Suppressor macrophage treated with lipopolysaccharide for 1 hour (primary cell): Measurements from ENCODE around the gene C1R.
A peak's percentile ranks its signal among the peaks of the same experiment; 100 is the strongest.
"Not testable (repeated sequence)": the region's sequence is repeated elsewhere in the genome, so short reads cannot be mapped to it uniquely, and the experiment has no call there.

Experiments
- DNase-seq, 3 donors: peaks; one replicate each; pipeline ENCODE4 v3.0.0-alpha.2; 2020 to 2022

C1R gene

GRCh38 chr12:7118881-7119280 is 26.6 kb upstream of the C1R start:
- peak in 2 of 3 donors; percentile 35 to 54 for DNase-seq

DNA sequence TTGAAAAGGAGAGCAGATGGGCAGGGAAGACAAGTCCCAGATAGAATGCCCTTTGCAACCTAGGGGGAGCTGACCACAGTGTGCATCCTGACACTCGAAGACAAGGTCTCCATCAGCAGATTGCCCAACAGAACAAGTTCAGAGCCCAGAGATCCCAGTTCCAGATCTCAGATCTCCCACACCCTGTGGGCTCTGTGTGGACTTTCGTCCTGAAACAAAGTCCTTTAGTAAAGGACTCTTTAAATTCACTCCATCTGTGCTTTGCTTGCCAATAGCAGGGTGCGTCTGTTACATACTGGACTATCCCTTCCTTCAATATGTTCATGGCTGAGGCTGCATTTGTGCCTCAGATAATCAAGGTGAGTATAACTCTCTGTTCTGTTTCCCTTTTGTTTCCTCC is 25.4 kb upstream of the C1R start:
- no peak for DNase-seq

- no peak for DNase-seq
These were observed 24.7 kb upstream of the C1R start for GRCh38 chr12:7116916-7117315.

- DNase-seq: no peak
These were observed 24.0 kb upstream of the C1R start for GRCh38 chr12:7116196-7116595.

DNA sequence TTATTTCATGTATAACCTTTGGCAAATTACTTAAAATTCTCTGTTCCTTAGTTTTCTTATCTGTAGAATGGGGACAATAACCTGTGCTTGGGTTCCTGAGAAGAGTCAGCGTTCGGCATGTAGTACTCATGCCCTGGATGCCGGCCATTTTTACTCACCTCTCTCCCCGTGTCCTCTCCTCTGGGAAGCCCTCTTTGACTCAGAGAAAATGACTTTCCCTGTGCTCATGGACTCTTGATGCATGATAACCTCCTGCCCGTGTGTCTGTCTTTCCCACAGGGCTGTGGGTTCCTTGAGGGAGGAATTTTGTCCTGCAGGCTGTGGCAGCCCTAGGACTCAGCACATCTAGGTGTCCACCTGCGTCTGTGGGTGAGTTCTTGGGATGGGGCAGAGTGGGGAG is 22.6 kb upstream of the C1R start:
- no peak for DNase-seq

- DNase-seq: no peak
These were observed 21.8 kb upstream of the C1R start for GRCh38 chr12:7114008-7114407.

GRCh38 chr12:7113389-7113871 is 21.2 kb upstream of the C1R start:
- peak; percentile 66 to 73 (median 69) for DNase-seq

GRCh38 chr12:7112041-7112440 is 19.8 kb upstream of the C1R start:
- no peak for DNase-seq

GRCh38 chr12:7110661-7111060 is 18.4 kb upstream of the C1R start:
- DNase-seq: no peak

DNA sequence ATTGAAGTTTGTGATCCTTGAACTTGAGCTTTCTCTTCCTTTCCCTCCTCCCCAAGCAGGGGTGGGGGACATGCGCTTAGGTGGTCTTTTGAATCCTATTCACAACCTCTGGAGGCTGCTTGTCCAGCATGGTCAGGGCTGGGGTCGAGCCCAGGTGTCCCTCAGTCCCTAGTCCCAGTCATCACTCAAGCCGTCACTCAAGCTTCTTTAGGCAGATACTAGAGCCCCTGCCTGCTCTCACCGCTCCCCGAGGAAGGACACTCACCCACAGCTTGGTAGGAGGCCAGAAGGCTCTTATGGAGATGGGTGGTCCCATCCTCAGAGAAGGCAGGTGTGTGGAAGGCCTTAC is 17.3 kb upstream of the C1R start:
- DNase-seq: no peak

- DNase-seq: peak; percentile 89 to 91 (median 90)
These were observed 16.7 kb upstream of the C1R start, which contains the start of gene C1RL for GRCh38 chr12:7108796-7109571. C1RL (minus strand) TSS chr12:7109214; CDS start chr12:7109180, 34 bp downstream.

- peak in 2 of 3 donors; percentile 28 to 51 for DNase-seq
These were observed 16.0 kb upstream of the C1R start for GRCh38 chr12:7108003-7108795.

GRCh38 chr12:7107636-7108002 is 15.4 kb upstream of the C1R start:
- no peak for DNase-seq

GRCh38 chr12:7107181-7107580 is 14.9 kb upstream of the C1R start:
- not testable (repeated sequence) for DNase-seq

DNA sequence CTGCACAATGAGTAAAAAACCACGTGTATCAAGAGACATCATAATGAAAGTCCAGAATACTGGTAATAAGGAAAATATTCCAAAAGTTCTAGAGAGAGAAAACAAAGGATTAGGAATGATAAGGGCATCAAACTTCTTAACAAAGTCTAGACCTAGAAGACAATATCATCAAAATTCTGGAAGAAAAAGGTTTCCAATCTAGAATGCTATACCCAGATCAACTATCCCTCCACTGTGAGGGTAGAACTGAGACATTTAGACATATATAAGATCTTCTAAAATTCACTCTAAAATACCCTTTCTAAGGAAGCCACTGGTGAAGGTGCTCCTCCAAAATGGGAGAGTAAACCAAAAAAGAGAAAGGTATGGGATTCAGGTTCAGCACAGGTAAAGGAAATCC is 13.8 kb upstream of the C1R start:
- DNase-seq: no peak

DNA sequence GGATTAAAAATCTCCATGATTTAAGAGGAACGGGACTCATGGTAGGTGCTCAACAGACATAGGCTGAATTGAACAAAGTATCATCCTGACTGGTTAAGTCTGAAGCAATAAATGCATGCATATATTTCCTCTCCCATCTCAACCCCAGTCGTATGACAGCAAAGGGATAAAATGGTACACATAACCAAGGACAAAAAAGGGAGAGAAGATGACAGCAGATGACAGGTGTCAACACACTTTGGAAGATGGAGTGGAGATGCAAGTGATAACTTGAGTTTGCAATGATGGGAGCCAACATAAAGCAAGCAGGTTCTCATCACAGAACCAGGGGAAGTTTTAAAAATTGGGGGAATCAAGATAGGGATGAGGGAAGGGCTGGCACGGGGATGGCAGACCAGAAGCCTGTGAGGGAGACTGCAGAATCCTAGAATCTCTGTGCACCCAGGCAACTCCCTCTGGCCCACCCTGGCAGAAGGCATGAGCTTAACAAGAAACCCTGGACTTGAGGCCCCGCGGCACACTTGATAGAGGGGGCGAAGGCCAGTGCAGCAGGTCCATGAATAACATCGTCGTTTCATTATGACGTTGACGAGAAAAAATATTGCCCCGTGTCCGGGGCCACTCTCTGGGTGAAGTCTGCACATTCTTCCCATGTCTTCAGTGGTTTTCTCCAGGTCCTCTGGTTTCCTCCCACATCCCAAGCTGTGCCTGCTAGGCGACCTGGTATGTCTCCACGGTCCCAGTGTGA is 11.8 kb upstream of the C1R start:
- DNase-seq: no peak

GRCh38 chr12:7102582-7102981 is 10.3 kb upstream of the C1R start:
- DNase-seq: no peak

DNA sequence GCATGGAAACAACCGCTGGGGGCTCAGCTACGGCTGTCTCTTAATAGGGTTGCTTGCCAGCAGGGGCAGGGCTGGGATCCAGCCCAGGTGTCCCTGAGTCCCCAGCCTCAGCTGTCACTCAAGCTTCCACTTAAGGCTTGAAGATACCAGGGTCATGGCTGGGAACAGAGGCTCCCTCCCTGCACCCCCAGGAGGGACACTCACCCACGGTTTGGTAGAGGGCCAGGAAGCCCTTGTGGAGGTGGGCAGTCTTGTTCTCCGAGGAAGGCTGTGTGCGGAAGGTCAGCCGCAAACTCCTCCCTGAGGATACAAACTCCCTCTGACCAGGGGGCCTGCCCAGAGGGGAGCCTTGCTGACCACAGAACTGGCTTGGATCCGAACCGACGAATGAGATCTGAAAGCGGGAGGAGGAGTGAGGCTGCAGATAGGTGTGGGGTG is 9.5 kb upstream of the C1R start:
- DNase-seq: no peak

DNA sequence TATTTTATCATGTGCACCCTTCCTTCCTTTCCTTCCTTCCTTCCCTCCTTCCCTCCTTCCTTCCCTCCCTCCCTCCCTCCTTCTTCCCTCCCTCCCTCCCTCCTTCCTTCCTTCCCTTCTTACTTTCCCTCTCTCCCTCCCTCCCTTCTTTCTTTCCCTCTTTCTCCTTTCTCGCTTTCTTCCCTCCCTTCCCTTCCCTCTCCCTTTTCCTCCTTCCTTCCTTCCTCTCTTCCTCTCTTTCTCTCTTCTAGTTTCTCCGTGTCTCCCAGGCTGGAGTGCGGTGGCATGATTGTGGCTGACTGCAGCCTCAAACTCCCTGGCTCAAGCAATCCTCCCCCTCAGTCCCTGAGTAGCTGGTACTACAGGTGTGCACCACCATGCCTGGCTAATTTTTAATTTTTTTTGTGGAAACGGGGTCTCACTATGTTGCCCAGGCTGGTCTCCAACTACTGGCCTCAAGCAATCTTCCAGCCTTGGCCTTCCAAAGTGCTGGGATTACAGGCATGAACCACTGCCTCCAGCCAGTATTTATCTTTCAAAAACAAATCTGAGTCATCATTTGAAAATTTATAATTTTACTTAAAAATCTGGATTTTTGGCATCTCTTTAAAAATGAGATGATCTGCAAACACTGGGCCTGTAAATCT is 8.9 kb upstream of the C1R start:
- no peak for DNase-seq

DNA sequence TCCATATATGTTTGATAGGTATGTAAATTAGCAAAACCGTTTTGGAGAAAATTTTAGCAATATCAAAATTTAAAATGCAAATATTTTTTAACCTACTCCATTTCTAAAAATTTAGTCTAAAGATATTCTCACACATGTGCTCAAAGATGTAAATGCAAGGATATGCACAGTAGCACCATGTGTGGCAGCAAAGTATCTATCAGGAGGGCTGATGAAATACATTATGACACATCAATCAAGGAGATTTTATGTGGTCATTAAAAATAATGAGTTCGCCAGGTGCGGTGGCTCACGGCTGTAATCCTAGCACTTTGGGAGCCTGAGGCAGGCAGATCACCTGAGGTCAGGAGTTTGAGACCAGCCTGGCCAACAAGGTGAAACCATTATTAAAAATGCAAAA is 8.0 kb upstream of the C1R start:
- no peak for DNase-seq

DNA sequence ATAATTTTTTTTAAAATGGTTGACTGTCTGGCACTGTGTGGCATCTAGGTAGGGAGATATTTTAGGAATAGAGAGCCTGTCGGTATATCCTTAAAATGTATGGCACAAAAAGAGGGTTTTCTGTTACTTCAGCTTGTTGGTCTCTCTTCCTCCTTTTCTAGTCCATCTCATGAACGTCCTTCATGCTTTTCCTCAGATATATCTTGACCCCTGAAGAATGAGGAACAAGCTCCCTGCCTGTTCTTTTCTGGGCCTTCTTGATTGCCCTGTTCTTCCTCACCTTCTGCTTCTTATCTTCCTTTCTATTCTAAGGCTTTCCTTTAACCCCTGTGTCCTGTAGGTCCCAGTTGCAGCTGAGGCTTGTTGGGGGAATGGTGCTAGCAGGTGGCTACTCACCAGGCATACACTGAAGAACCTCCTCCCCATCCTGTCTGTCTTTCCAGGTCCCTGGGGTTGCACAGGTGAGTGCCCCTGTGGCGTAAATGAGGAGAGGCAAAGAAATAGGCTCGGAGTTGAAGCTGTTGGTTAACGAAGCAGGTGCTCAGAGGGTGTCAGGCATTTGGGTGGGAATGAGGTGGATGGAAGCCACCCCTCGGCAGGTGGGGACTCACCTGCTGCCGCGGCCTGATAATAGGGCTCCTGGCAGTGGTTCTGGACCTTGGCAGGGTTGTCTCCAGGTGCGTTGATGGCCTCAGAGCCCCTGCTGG is 7.2 kb upstream of the C1R start:
- peak; percentile 27 to 46 (median 42) for DNase-seq

GRCh38 chr12:7096979-7097378 is 4.7 kb upstream of the C1R start:
- DNase-seq: no peak
